Measurements from ENCODE around the gene CUTC.

CUTC gene

GRCh38 chr10:99698504-99699080 is 33.4 kb upstream of the CUTC start:
- no peak for TF ChIP-seq CTCF (conservative IDR thresholded peaks at IDR 0.05; ENCODE audit: low read depth)
- CTCF ChIA-PET, result no interaction called here

GRCh38 chr10:99700649-99701048 is 31.4 kb upstream of the CUTC start:
- CTCF ChIA-PET, result no interaction called here
- H3K27ac ChIP-seq, result no peak overlapping the region
- TF ChIP-seq CTCF (conservative IDR thresholded peaks at IDR 0.05; ENCODE audit: low read depth), result no peak
- POLR2A ChIA-PET (ENCODE audit: low non-redundant PET), result no interaction called here
- no peak for DNase-seq (ENCODE audit: low spot score)

More at GRCh38 chr10:99698504-99699080, 33.4 kb upstream of the CUTC start:
- no peak for DNase-seq (ENCODE audit: low spot score)
- no peak overlapping the region for H3K27ac ChIP-seq
- POLR2A ChIA-PET (ENCODE audit: low non-redundant PET), result no interaction called here

- no peak for DNase-seq (ENCODE audit: low spot score)
- ChIA-PET POLR2A (ENCODE audit: low non-redundant PET) (no interaction called here), CTCF (interaction anchor here (0.7 to 1.2 kb wide), 3 partner anchors 97 to 272 kb away, joined by 4 to 5 read pairs (median 5); no protein-coding TSS in a partner anchor)
- H3K27ac ChIP-seq, result no peak overlapping the region
- TF ChIP-seq CTCF (conservative IDR thresholded peaks at IDR 0.05; ENCODE audit: low read depth), result no peak
Observed at GRCh38 chr10:99708428-99709012, 23.5 kb upstream of the CUTC start.

GRCh38 chr10:99709480-99710229 is 22.4 kb upstream of the CUTC start:
- CTCF ChIA-PET, result interaction anchor here (0.5 to 1.1 kb wide), 3 partner anchors 83 to 273 kb away, joined by 3 to 5 read pairs (median 4); no protein-coding TSS in a partner anchor
- no peak for DNase-seq (ENCODE audit: low spot score)
- peak overlapping the region; percentile 42; the same call in 1 of the 2 replicates for H3K27ac ChIP-seq
- TF ChIP-seq CTCF (conservative IDR thresholded peaks at IDR 0.05; ENCODE audit: low read depth), result no peak
- POLR2A ChIA-PET (ENCODE audit: low non-redundant PET), result no interaction called here

- peak; percentile 50 for DNase-seq (ENCODE audit: low spot score)
- ChIA-PET CTCF (interaction anchor here (0.6 to 1.4 kb wide), 8 partner anchors 12 to 152 kb away, joined by 3 to 6 read pairs (median 4); no protein-coding TSS in a partner anchor), POLR2A (ENCODE audit: low non-redundant PET) (no interaction called here)
Observed at GRCh38 chr10:99711129-99711719, 20.8 kb upstream of the CUTC start.

More at GRCh38 chr10:99711129-99711719, 20.8 kb upstream of the CUTC start:
- peak; percentile 69 for TF ChIP-seq CTCF (conservative IDR thresholded peaks at IDR 0.05; ENCODE audit: low read depth)
- no peak overlapping the region for H3K27ac ChIP-seq
